K562 (cell line): Measurements from ENCODE around the gene NCAPD2. TPM values are rescaled to one million over a fixed set of nuclear protein-coding genes. Genes with fewer than 3 reads are reported as not detected.

Experiments used
- ATAC-seq: fragments of 200-7000 bp; cut with Tn5 transposase; 3 replicates; pipeline ENCODE4 v1.9.1; 2020; ENCODE audit warnings: moderate library complexity
- BruUV-seq: library from RNA; stranded (reverse); fragments of 400-500 nt; replicated peaks from 2 replicates; lab custom pipeline; 2021; lab: Mats Ljungman, UMichigan
- CTCF ChIA-PET: fragments of 300-600 bp; formaldehyde crosslinking; extraction: SDS; loops from one replicate; lab custom pipeline; 2021; ENCODE audit warnings: low intra/inter-chr PET ratio; lab: Yijun Ruan, JAX
- POLR2A ChIA-PET: fragments of 300-600, 350-650 bp; sonication (Branson Sonifier 250); formaldehyde crosslinking; extraction: SDS; loops from one replicate; lab custom pipeline; 2021; ENCODE audit warnings: antibody characterized with exemption, inconsistent platforms; lab: Yijun Ruan, JAX
- DNase-seq, 4 experiments: peaks; one replicate each; pipeline versions ENCODE4 v3.0.0 to v3.0.0-alpha.2; 2011 to 2018; ENCODE audit warnings: low spot score in 3 of 4, mixed read lengths in 3 of 4; ENCODE audit errors: extremely low read depth in 1 of 4
- FAIRE-seq: peaks from 2 replicates; lab custom pipeline; 2011; peaks lifted over from hg19 to GRCh38; lab: Jason Lieb, UNC
- H2AFZ ChIP-seq: 2 replicates; pipeline ENCODE4 v1.6.0; 2011; ENCODE audit warnings: low read depth, low read length, control low read depth, inconsistent platforms
- H3K27ac ChIP-seq: fragments of 200-600 bp; 3 replicates; pipeline ENCODE4 v1.8.0; 2011; ENCODE audit warnings: low read depth, mild to moderate bottlenecking, control low read depth, inconsistent platforms, low read length, moderate library complexity, mixed read lengths; ENCODE audit errors: extremely low read depth
- H3K27me3 ChIP-seq, 2 experiments: fragments of 300-600 bp in 1 of 2; 2 replicates in 1 of 2; 3 replicates in 1 of 2; pipeline versions ENCODE4 v1.6.0 to v1.8.0; 2011; ENCODE audit warnings: inconsistent platforms in 2 of 2, low read length in 2 of 2, mild to moderate bottlenecking in 1 of 2, mixed read lengths in 1 of 2, moderate library complexity in 1 of 2; ENCODE audit not compliant: control insufficient read depth in 2 of 2, insufficient read depth in 2 of 2
- H3K36me3 ChIP-seq: fragments of 300-600 bp; 3 replicates; pipeline ENCODE4 v1.8.0; 2011; ENCODE audit warnings: mild to moderate bottlenecking, low read length, inconsistent platforms; ENCODE audit not compliant: control insufficient read depth, insufficient read depth
- H3K4me1 ChIP-seq, 2 experiments: fragments of 200-600 bp in 1 of 2; replicated peaks in 1 of 2; 2 replicates in 1 of 2; 3 replicates in 1 of 2; pipeline versions ENCODE4 v1.5.1 to v1.8.0; 2011; ENCODE audit warnings: inconsistent platforms in 2 of 2, low read length in 2 of 2, mild to moderate bottlenecking in 1 of 2, mixed read lengths in 1 of 2, moderate library complexity in 1 of 2; ENCODE audit not compliant: control insufficient read depth in 2 of 2, insufficient read depth in 2 of 2
- H3K4me2 ChIP-seq: 2 replicates; pipeline ENCODE4 v1.6.1; 2011; ENCODE audit warnings: low read length, control low read depth, inconsistent platforms, mixed read lengths; ENCODE audit not compliant: insufficient read depth
- H3K4me3 ChIP-seq: fragments of 200-600 bp; sonication (generic), shearing (Covaris generic); 2 replicates; pipeline ENCODE4 v1.5.1; 2016; ENCODE audit warnings: control low read depth, inconsistent platforms
- H3K79me2 ChIP-seq: fragments of 200-600 bp; 3 replicates; pipeline ENCODE4 v1.8.0; 2011; ENCODE audit warnings: low read length, inconsistent platforms; ENCODE audit not compliant: control insufficient read depth, insufficient read depth
- H3K9ac ChIP-seq, 2 experiments: 2 replicates each; pipeline versions ENCODE4 v1.6.0 to v1.6.1; 2011; ENCODE audit warnings: low read depth in 2 of 2, low read length in 2 of 2, control low read depth in 1 of 2, inconsistent platforms in 1 of 2, mild to moderate bottlenecking in 1 of 2, mixed read lengths in 1 of 2; ENCODE audit not compliant: insufficient read depth in 1 of 2
- H3K9me1 ChIP-seq: one replicate; pipeline ENCODE4 v1.6.0; 2011; ENCODE audit warnings: inconsistent platforms, mild to moderate bottlenecking, low read length, moderate library complexity; ENCODE audit not compliant: control insufficient read depth, insufficient read depth
- H3K9me3 ChIP-seq: replicated peaks from 2 replicates; pipeline ENCODE4 v1.5.1; 2011; ENCODE audit warnings: low read depth, low read length, inconsistent platforms; ENCODE audit not compliant: control insufficient read depth, insufficient read depth
- H4K20me1 ChIP-seq: replicated peaks from 2 replicates; pipeline ENCODE4 v1.6.1; 2011; ENCODE audit warnings: low read length, inconsistent platforms, mixed read lengths; ENCODE audit not compliant: control insufficient read depth, insufficient read depth
- ATF2 ChIP-seq: sonication (generic); formaldehyde crosslinking; IDR thresholded peaks from 2 replicates; pipeline ENCODE4 v1.8.1; 2022; ENCODE audit warnings: missing genetic modification reagents
- GTF3C2 ChIP-seq: IDR thresholded peaks from 3 replicates; pipeline ENCODE4 v1.6.1; 2011; ENCODE audit warnings: borderline replicate concordance, mild to moderate bottlenecking, moderate library complexity; ENCODE audit not compliant: insufficient read length; ENCODE audit errors: extremely low read depth
- HDAC8 ChIP-seq: fragments of 450-650 bp; IDR thresholded peaks from 2 replicates; pipeline ENCODE4 v1.6.1; 2016; ENCODE audit warnings: mild to moderate bottlenecking, missing genetic modification characterization, moderate library complexity, missing compliant biosample characterization
- HNRNPUL1 ChIP-seq: fragments of 200-400 bp; formaldehyde crosslinking; IDR thresholded peaks from 2 replicates; pipeline ENCODE4 v1.6.1; 2017; ENCODE audit warnings: low read length
- NR2C2 ChIP-seq, 2 experiments: fragments of 200-800 bp in 1 of 2; sonication (Bioruptor generic) in 1 of 2; sonication (generic) in 1 of 2; formaldehyde crosslinking in 1 of 2; IDR thresholded peaks; 2 replicates each; pipeline versions ENCODE4 v1.6.1 to v1.8.0; 2016 to 2022; ENCODE audit warnings: mild to moderate bottlenecking in 1 of 2, missing compliant biosample characterization in 1 of 2, missing genetic modification characterization in 1 of 2, missing genetic modification reagents in 1 of 2
- POLR2A ChIP-seq: fragments of 450-650 bp; conservative IDR thresholded peaks from 2 replicates; pipeline ENCODE4 v1.6.1; 2016
- POLR2G ChIP-seq: fragments of 200-400 bp; formaldehyde crosslinking; IDR thresholded peaks from 2 replicates; pipeline ENCODE4 v1.6.1; 2017; ENCODE audit warnings: low read depth, mild to moderate bottlenecking, antibody characterized with exemption, low read length, moderate library complexity
- TAF7 ChIP-seq: fragments of 450-650 bp; IDR thresholded peaks from 2 replicates; pipeline ENCODE4 v1.6.1; 2016; ENCODE audit warnings: missing genetic modification characterization, missing compliant biosample characterization
- VEZF1 ChIP-seq: fragments of 200-800 bp; sonication (Bioruptor generic); IDR thresholded peaks from 2 replicates; pipeline ENCODE4 v1.6.1; 2017; ENCODE audit warnings: missing genetic modification characterization, missing compliant biosample characterization
- ZNF589 ChIP-seq: fragments of 200-800 bp; sonication (Bioruptor generic); IDR thresholded peaks from 2 replicates; pipeline ENCODE4 v1.6.1; 2016; ENCODE audit warnings: low read depth, missing genetic modification characterization, missing compliant biosample characterization
- ZNF766 ChIP-seq: fragments of 200-800 bp; sonication (Bioruptor generic); conservative IDR thresholded peaks from 2 replicates; pipeline ENCODE4 v1.6.1; 2016; ENCODE audit warnings: missing genetic modification characterization, missing compliant biosample characterization
- WGBS: fragments of 100-300 bp; shearing (Covaris generic); methylation state at CpG from one replicate; pipeline ENCODE4 v1.1.6; 2016; ENCODE audit warnings: low coverage, mixed read lengths; ENCODE audit not compliant: insufficient coverage; ENCODE audit errors: missing lambda C conversion rate; 5-methylcytosine and 5-hydroxymethylcytosine counted together
- in situ Hi-C: fragments of 300-500 bp; cut with MboI; formaldehyde crosslinking; loops from 4 replicates; pipeline ENCODE4 v1.15.0; 2018; ENCODE audit warnings: inconsistent platforms, mixed read lengths
- intact Hi-C: fragments of 100-400 bp; cut with micrococcal nuclease; formaldehyde crosslinking; loops from 2 replicates; pipeline ENCODE4 v1.14.2; 2022
- polyA plus RNA-seq, 8 experiments: library from polyadenylated mRNA; depleted of rRNA in 4 of 8; stranded (reverse) in 5 of 8; unstranded in 3 of 8; fragments of >200 nt; fragmentation: Nextera tagmentation in 2 of 8; fragmentation: Illumina TruSeq in 1 of 8; extraction: Ambion mirVana in 2 of 8; extraction: Trizol in 1 of 8; gene quantifications; 2 replicates each; pipeline versions ENCODE4 v1.2.1 to v1.2.3, GENCODE V29; 2011 to 2014; ENCODE audit warnings: inconsistent platforms in 1 of 8, missing spikeins in 1 of 8
- total RNA-seq, 7 experiments: library from RNA; depleted of rRNA in 6 of 7; stranded (reverse); fragments of >200 nt in 6 of 7; fragmentation: Illumina TruSeq in 2 of 7; extraction: Trizol in 2 of 7; gene quantifications; 2 replicates each; pipeline versions ENCODE4 v1.2.1 to v1.2.3, GENCODE V29; 2011 to 2021; ENCODE audit warnings: low replicate concordance in 1 of 7

The NCAPD2 gene
- total and polyA plus RNA-seq, 9 of the 15 experiments (the other 6 are each of a cell fraction or from before 2014, with no cell fraction given) = 16.9 to 93.7 (median 68.3) TPM

- no peak for TF ChIP-seq POLR2G
Observed at GRCh38 chr12:6450869-6451347, 43.0 kb upstream of the NCAPD2 start (continued).

GRCh38 chr12:6451348-6452244 is 42.3 kb upstream of the NCAPD2 start, which contains the start of gene TAPBPL:
Gene TAPBPL (plus strand): TSS chr12:6452042. CDS start chr12:6452249, 207 bp downstream.
- Histone ChIP-seq H3K9ac (peak within 1 kb of the TSS; percentile 60 to 91), H3K9me1 (no peaks in the 10 kb centered on the region), H3K4me2 (peak within 1 kb of the TSS; percentile 77), H2AFZ (peak within 1 kb of the TSS; percentile 99), H3K79me2 (no peaks in the 10 kb centered on the region), H3K27ac (peak within 1 kb of the TSS; percentile 75), H3K4me3 (peak within 1 kb of the TSS; percentile 28), H3K9me3 (no peaks in the 10 kb centered on the region), H3K27me3 (no peaks in the 10 kb centered on the region), H4K20me1 (no peaks in the 10 kb centered on the region), H3K36me3 (no peaks in the 10 kb centered on the region), H3K4me1 (peaks cover 12 to 24% of the 10 kb centered on the region in 2 experiments; a peak in 4 of 5 replicates)
- ATAC-seq = peak; percentile 84
- POLR2A ChIA-PET = interaction anchor here (1.0 to 2.6 kb wide), 5 partner anchors 9 to 42 kb away, joined by 3 to 14 read pairs (median 3); partner anchors contain the start of genes MRPL51 and VAMP1
- WGBS = 45% methylated on average over 19 of the region's 27 CpGs
- in situ Hi-C loops (loop anchor here (25.0 kb wide), 1 partner anchor 389 kb away; no protein-coding TSS in a partner anchor), intact Hi-C loops (no loop called here)
- peak; percentile 31 to 38 (median 36) for DNase-seq
- BruUV-seq = TSS peak; percentile 49
- FAIRE-seq = peak; percentile 48
- CTCF ChIA-PET = no interaction called here
- TF ChIP-seq HNRNPUL1 (no peak), TAF7 (peak; percentile 57; the same call in 1 of the 2 replicates), ZNF766 (peak; percentile 71), POLR2G (peak; percentile 43; the same call in 1 of the 2 replicates), ZNF589 (CRISPR knock-in tag) (no peak), ATF2 (CRISPR knock-in tag) (no peak), NR2C2 (CRISPR knock-in tag; IDR thresholded peaks at IDR 0.05) (no peak), NR2C2 (tag; IDR thresholded peaks at IDR 0.05) (peak; percentile 51; the same call in 1 of the 2 replicates), VEZF1 (CRISPR knock-in tag) (0 out of 2 replicates have a peak, but pooled peaks have one; percentile 26), GTF3C2 (no peak), HDAC8 (tag) (no peak), POLR2A (peak; percentile 50)
